ENCODE results near the gene ELOVL4. TPM values are rescaled to one million over a fixed set of nuclear protein-coding genes. Genes with fewer than 3 reads are reported as not detected.

Gene ELOVL4
- total RNA-seq, 1 donor from 2014 or later, result 60.1 TPM

GRCh38 chr6:79911992-79912391 lies 35.4 kb downstream of the ELOVL4 start:
- no peak for DNase-seq

- DNase-seq, result no peak
Observed at GRCh38 chr6:79909517-79909916, 37.8 kb downstream of the ELOVL4 start.

- DNase-seq, result no peak
Observed at GRCh38 chr6:79902046-79902445, 45.3 kb downstream of the ELOVL4 start.

- no peak for DNase-seq
Observed at GRCh38 chr6:79898076-79898475, 49.3 kb downstream of the ELOVL4 start.

GRCh38 chr6:79896075-79896449 lies 51.3 kb downstream of the ELOVL4 start:
- no peak for DNase-seq

GRCh38 chr6:79895382-79896074 lies 51.8 kb downstream of the ELOVL4 start:
- no peak for DNase-seq

GRCh38 chr6:79894939-79895338 lies 52.4 kb downstream of the ELOVL4 start:
- no peak for DNase-seq

GRCh38 chr6:79888587-79888986 lies 58.8 kb downstream of the ELOVL4 start:
- DNase-seq, result no peak

- DNase-seq, result no peak
Observed at GRCh38 chr6:79878142-79878748, 69.1 kb downstream of the ELOVL4 start.

GRCh38 chr6:79874531-79875134 lies 72.7 kb downstream of the ELOVL4 start:
- no peak for DNase-seq

GRCh38 chr6:79872986-79873385 lies 74.4 kb downstream of the ELOVL4 start:
- DNase-seq, result no peak

- no peak for DNase-seq
Observed at GRCh38 chr6:79872303-79872702, 75.0 kb downstream of the ELOVL4 start.

GRCh38 chr6:79869600-79870084 lies 77.7 kb downstream of the ELOVL4 start:
- DNase-seq, result peak; percentile 15

- DNase-seq, result no peak
Observed at GRCh38 chr6:79869184-79869583, 78.2 kb downstream of the ELOVL4 start.

- DNase-seq, result peak; percentile 69
Observed at GRCh38 chr6:79868098-79868722, 79.1 kb downstream of the ELOVL4 start.

Other genes starting within 250 kb of the ELOVL4 start
- 12.0 TPM for gene TTK, start 57.1 kb upstream of the ELOVL4 start, total RNA-seq
- gene BCKDHB, start 159.1 kb upstream of the ELOVL4 start, total RNA-seq, result 20.3 TPM

Data from skin of body (tissue), 2 donors.